AG10803 (cell line): ENCODE results near the gene TRIM61.
"Not testable (repeated sequence)": the region's sequence is repeated elsewhere in the genome, so short reads cannot be mapped to it uniquely, and the experiment has no call there.

Experiments
- DNase-seq: peaks from one replicate; pipeline ENCODE4 v3.0.0; 2010; ENCODE audit warnings: low read depth
- H3K4me3 ChIP-seq: 2 replicates; pipeline ENCODE4 v1.5.1; 2011; ENCODE audit warnings: mild to moderate bottlenecking, low read length, control low read depth
- TF ChIP-seq, protein P1 (sequence below): conservative IDR thresholded peaks from 2 replicates; pipeline ENCODE4 v1.5.1; 2011; ENCODE audit warnings: mild to moderate bottlenecking, low read length, control low read depth, inconsistent platforms

TRIM61 gene

DNA sequence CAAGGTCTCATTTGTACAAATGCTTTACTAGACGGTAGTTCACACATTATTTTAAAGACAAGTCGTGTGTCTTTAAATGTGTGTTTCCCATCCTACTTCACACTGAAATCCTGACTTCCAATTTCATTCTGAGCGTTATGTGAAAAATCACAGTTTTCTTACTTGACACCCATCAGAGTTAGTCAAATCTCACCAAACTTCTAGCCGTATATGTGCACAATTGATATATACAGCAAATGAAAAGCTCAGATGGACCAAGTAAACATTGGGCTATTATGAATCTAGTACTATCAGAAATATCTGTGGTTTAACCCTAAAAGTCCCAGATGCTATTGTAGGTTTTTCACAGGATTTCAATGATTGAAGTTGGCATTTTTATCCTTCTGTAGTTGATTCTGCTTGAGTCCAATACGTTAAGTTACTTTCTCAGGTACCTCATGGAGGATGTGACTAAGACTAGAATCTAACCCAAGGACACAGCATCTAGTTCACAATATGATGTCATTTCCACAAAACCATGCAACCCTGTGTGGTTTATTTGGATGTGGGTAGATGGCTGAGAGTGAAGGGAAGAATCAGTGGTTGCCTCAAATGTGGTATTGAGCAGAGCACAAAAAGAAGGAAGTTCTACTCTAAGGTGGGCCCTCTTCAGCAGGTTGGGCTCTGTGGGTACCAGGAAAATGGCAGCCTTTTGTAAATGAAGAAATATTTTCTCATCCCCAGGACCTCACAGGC, 32.2 kb upstream of the TRIM61 start:
- H3K4me3 ChIP-seq: no peak overlapping the region
- TF ChIP-seq, protein P1, sequence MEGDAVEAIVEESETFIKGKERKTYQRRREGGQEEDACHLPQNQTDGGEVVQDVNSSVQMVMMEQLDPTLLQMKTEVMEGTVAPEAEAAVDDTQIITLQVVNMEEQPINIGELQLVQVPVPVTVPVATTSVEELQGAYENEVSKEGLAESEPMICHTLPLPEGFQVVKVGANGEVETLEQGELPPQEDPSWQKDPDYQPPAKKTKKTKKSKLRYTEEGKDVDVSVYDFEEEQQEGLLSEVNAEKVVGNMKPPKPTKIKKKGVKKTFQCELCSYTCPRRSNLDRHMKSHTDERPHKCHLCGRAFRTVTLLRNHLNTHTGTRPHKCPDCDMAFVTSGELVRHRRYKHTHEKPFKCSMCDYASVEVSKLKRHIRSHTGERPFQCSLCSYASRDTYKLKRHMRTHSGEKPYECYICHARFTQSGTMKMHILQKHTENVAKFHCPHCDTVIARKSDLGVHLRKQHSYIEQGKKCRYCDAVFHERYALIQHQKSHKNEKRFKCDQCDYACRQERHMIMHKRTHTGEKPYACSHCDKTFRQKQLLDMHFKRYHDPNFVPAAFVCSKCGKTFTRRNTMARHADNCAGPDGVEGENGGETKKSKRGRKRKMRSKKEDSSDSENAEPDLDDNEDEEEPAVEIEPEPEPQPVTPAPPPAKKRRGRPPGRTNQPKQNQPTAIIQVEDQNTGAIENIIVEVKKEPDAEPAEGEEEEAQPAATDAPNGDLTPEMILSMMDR: no peak
- DNase-seq: no peak

DNA sequence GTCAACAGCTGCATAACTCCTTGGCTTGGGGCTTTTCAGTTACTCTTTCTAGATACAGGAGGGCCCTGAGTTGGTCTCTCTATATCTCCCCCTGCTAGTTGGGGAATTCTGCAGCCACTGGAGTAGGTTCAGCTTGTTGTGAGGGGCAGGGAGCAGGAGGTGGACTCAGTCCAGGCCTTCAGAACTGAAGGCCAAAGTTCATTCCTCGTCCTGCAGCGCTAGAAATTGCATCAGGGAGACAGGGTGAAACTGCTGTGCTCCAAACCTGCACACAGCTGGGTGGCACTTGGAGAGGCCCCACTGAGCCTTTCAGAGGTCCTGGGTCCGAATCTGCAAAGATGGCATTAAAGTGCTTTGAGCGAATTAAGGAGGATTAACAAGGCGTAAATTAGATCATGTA, 29.4 kb upstream of the TRIM61 start:
- no peak overlapping the region for H3K4me3 ChIP-seq
- no peak for DNase-seq
- TF ChIP-seq, protein P1: no peak

DNA sequence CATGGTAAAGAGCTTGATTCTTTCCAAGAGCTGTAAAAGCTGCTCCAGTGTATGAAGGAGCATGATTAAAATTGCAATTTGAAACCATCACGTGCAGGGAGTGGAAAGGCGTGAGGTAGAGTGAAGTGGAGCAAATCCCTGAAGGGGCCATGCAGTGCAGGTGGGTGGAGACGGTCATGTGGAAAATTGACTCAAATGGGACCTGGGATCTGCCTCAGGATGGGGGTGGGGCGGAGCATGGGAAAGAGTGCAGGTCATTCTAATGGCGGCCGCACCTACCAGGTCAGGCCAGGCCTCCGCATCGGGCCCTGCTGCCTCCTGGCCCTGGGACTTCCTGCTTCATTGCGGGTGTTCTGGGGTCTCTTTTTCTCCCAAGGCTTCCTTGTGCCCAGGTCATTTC, 29.0 kb upstream of the TRIM61 start:
- DNase-seq: no peak
- H3K4me3 ChIP-seq: no peak overlapping the region
- TF ChIP-seq, protein P1: no peak

DNA sequence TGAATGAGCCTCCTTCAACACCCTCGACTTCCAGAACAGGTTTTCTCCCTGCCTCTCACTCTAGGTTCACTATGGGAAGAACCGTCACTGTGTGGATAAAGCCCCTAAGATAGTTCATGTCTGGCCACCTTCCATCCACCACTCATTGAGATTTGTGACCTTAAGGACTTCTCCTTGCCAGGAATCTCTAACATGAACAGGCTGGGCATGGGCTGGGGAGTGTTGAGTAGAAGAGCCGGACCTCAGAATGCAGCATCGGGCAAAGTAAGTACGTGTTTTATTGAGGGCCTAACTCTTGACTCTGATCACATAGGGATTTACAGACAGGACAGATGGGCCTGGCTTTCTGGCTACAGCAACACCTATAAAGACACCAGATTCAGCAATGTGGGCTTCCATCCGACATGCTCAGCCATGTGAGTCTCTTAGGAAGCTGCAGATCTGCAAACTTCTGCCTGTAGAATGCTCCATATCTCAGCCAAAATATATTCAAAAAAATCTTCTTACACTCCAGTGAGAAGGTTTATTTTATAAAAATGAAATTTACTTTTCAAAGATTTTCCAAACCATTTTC, 28.0 kb upstream of the TRIM61 start:
- TF ChIP-seq, protein P1: no peak
- DNase-seq: no peak
- no peak overlapping the region for H3K4me3 ChIP-seq

DNA sequence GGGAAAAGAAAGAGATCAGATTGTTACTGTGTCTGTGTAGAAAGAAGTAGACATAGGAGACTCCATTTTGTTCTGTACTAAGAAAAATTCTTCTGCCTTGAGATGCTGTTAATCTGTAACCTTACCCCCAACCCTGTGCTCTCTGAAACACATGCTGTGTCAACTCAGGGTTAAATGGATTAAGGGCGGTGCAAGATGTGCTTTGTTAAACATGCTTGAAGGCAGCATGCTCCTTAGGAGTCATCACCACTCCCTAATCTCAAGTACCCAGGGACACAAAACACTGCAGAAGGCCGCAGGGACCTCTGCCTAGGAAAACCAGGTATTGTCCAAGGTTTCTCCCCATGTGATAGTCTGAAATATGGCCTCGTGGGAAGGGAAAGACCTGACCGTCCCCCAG, 24.5 kb upstream of the TRIM61 start:
- not testable (repeated sequence) for DNase-seq, H3K4me3 ChIP-seq

DNA sequence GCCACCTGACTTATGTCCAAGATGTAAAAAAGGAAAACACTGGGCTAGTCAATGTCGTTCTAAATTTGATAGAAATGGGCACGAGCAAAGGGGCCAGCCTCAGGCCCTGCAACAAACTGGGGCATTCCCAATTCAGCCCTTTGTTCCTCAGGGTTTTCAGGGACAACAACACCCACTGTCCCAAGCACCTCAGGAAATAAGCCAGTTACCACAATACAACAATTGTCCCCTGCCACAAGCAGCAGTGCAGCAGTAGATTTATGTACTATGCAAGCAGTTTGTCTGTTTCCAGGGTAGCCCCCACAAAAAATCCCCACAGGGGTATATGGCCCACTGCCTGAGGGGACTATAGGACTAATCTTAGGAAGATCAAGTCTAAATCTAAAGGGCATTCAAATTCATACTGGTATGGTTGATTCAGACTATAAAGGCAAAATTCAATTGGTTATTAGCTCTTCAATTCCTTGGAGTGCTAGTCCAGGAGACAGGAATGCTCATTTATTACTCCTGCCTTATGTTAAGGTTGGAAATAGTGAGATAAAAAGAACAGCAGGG, 21.1 kb upstream of the TRIM61 start:
- DNase-seq: not testable (repeated sequence)

DNA sequence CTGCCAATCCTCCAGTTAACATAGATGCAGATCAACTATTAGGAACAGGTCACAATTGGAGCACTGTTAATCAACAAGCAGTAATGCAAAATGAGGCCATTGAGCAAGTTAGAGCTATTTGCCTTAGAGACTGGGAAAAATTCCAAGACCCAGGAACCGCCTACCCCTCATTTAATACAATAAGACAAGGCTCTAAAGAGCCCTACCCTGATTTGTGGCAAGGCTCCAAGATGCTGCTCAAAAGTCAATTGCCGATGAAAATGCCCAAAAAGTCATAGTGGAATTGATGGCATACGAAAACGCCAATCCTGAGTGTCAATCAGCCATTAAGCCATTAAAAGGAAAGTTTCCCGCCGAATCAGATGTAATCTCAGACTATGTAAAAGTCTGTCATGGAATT, 20.5 kb upstream of the TRIM61 start:
- TF ChIP-seq, protein P1: no peak
- no peak overlapping the region for H3K4me3 ChIP-seq
- no peak for DNase-seq

More for the DNA sequence above, 21.1 kb upstream of the TRIM61 start:
- not testable (repeated sequence) for H3K4me3 ChIP-seq

DNA sequence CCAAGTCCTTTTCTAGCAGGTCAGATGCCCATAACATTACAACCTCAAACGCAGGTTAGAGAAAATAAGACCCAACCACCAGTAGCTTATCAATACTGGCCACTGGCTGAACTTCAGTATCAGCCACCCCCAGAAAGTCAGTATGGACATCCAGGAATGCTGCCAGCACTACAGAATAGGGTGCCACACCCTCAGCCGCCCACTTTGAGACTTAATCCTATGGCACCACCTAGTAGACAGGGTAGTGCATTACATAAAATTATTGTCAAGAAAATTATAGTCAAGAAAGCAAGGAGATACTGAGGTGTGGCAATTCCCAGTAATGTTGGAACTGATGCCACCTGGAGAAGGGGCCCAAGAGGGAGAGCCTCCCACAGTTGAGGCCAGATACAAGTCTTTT, 19.9 kb upstream of the TRIM61 start:
- no peak for DNase-seq
- no peak overlapping the region for H3K4me3 ChIP-seq
- TF ChIP-seq, protein P1: peak; percentile 38

DNA sequence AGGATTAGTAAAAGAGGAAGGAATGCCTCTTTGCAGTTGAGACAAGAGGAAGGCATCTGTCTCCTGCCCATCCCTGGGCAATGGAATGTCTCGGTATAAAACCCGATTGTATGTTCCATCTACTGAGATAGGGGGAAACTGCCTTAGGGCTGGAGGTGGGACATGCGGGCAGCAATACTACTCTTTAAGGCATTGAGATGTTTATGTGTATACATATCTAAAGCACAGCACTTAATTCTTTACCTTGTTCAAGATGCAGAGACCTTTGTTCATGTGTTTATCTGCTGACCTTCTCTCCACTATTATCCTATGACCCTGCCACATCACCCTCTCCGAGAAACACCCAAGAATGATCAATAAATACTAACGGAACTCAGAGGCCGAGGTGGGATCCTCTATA, 18.7 kb upstream of the TRIM61 start:
- not testable (repeated sequence) for DNase-seq, H3K4me3 ChIP-seq

DNA sequence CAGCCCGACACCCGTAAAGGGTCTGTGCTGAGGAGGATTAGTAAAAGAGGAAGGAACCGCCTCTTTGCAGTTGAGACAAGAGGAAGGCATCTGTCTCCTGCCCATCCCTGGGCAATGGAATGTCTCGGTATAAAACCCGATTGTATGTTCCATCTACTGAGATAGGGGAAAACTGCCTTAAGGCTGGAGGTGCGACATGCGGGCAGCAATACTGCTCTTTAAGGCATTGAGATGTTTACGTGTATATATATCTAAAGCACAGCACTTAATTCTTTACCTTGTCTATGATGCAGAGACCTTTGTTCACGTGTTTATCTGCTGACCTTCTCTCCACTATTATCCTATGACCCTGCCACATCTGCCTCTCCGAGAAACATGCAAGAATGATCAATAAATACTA, 13.3 kb upstream of the TRIM61 start:
- not testable (repeated sequence) for DNase-seq, H3K4me3 ChIP-seq
